Keratinocyte (primary cell): ENCODE data around the gene SCAANT1. TPM values are rescaled to one million over a fixed set of nuclear protein-coding genes. Genes with fewer than 3 reads are reported as not detected.

Experiments
- DNase-seq: peaks from one replicate; pipeline ENCODE4 v3.0.0-alpha.2; 2011; ENCODE audit warnings: low read depth, missing footprints, low spot score
- FAIRE-seq: peaks from 2 replicates; lab custom pipeline; 2011; peaks lifted over from hg19 to GRCh38; lab: Jason Lieb, UNC
- H2AFZ ChIP-seq: 2 replicates; pipeline ENCODE4 v1.6.0; 2012; ENCODE audit warnings: low read length, control low read depth, inconsistent platforms; ENCODE audit not compliant: control insufficient read depth
- H3K27ac ChIP-seq: 2 replicates; pipeline ENCODE4 v1.5.1; 2011; ENCODE audit warnings: low read length; ENCODE audit not compliant: control insufficient read depth, insufficient read depth
- H3K27me3 ChIP-seq: 3 replicates; pipeline ENCODE4 v1.6.0; 2011; ENCODE audit warnings: low read length; ENCODE audit not compliant: control insufficient read depth, insufficient read depth; ENCODE audit errors: extremely low read depth
- H3K36me3 ChIP-seq, 2 experiments: 2 replicates in 1 of 2; 3 replicates in 1 of 2; pipeline ENCODE4 v1.5.1; 2011; ENCODE audit warnings: low read length in 2 of 2, mild to moderate bottlenecking in 1 of 2; ENCODE audit not compliant: control insufficient read depth in 2 of 2, insufficient read depth in 2 of 2; ENCODE audit errors: extremely low read depth in 1 of 2
- H3K4me1 ChIP-seq: 3 replicates; pipeline ENCODE4 v1.5.1; 2011; ENCODE audit warnings: low read length; ENCODE audit not compliant: control insufficient read depth, insufficient read depth; ENCODE audit errors: extremely low read depth
- H3K4me2 ChIP-seq: 3 replicates; pipeline ENCODE4 v1.6.0; 2011; ENCODE audit warnings: low read depth, low read length; ENCODE audit not compliant: control insufficient read depth, insufficient read depth; ENCODE audit errors: extremely low read depth
- H3K4me3 ChIP-seq, 3 experiments: fragments of 200-600 bp in 1 of 3; sonication (generic) in 1 of 3; 2 replicates in 2 of 3; 3 replicates in 1 of 3; pipeline ENCODE4 v1.5.1; 2011 to 2016; ENCODE audit warnings: low read length in 3 of 3, mild to moderate bottlenecking in 3 of 3, control low read depth in 2 of 3, inconsistent platforms in 1 of 3, low read depth in 1 of 3, mixed read lengths in 1 of 3, mixed run types in 1 of 3, moderate library complexity in 1 of 3; ENCODE audit not compliant: control insufficient read depth in 2 of 3, insufficient read depth in 2 of 3; ENCODE audit errors: extremely low read depth in 1 of 3
- H3K79me2 ChIP-seq: 2 replicates; pipeline ENCODE4 v1.6.0; 2012; ENCODE audit warnings: low read length; ENCODE audit not compliant: control insufficient read depth, insufficient read depth
- H3K9ac ChIP-seq: 3 replicates; pipeline ENCODE4 v1.6.0; 2011; ENCODE audit warnings: low read length; ENCODE audit not compliant: control insufficient read depth, insufficient read depth; ENCODE audit errors: extremely low read depth
- H3K9me1 ChIP-seq: 3 replicates; pipeline ENCODE4 v1.6.0; 2011; ENCODE audit warnings: low read length; ENCODE audit not compliant: control insufficient read depth, insufficient read depth; ENCODE audit errors: extremely low read depth
- H3K9me3 ChIP-seq: 2 replicates; pipeline ENCODE4 v1.5.1; 2012; ENCODE audit warnings: low read depth, low read length; ENCODE audit not compliant: control insufficient read depth
- H4K20me1 ChIP-seq: 3 replicates; pipeline ENCODE4 v1.6.0; 2011; ENCODE audit warnings: low read length; ENCODE audit not compliant: control insufficient read depth, insufficient read depth; ENCODE audit errors: extremely low read depth
- EZH2 ChIP-seq: IDR thresholded peaks from one replicate; pipeline ENCODE4 v1.6.1; 2012; ENCODE audit warnings: inconsistent platforms, mild to moderate bottlenecking, low read length, moderate library complexity
- dilution Hi-C: fragments of 300-500 bp; cut with MboI; formaldehyde crosslinking; loops from one replicate; pipeline ENCODE4 v1.7.0; 2020; ENCODE audit warnings: low sequenced_read_pairs; ENCODE audit not compliant: extremely low pct_ligation_motif_present
- polyA plus RNA-seq, 5 experiments: library from polyadenylated mRNA; depleted of rRNA in 3 of 5; stranded (reverse) in 3 of 5; stranded (forward) in 1 of 5; unstranded in 1 of 5; fragments of >200 nt; gene quantifications; 1 replicate in 1 of 5; 2 replicates in 3 of 5; 3 replicates in 1 of 5; pipeline versions ENCODE4 v1.2.1 to v1.2.3, GENCODE V29; 2011 to 2012; ENCODE audit warnings: missing spikeins in 2 of 5, low read depth in 1 of 5, low replicate concordance in 1 of 5
- TF ChIP-seq, protein P1 (sequence below), 3 experiments: IDR thresholded peaks in 1 of 3; conservative IDR thresholded peaks in 1 of 3; optimal IDR thresholded peaks in 1 of 3; 2 replicates in 2 of 3; 3 replicates in 1 of 3; pipeline versions ENCODE3 to v1.5.1; 2011; ENCODE audit warnings: low read length in 3 of 3, mild to moderate bottlenecking in 3 of 3, moderate library complexity in 2 of 3, control low read depth in 1 of 3, inconsistent platforms in 1 of 3; ENCODE audit not compliant: insufficient read depth in 2 of 3; ENCODE audit errors: extremely low read depth in 1 of 3

The SCAANT1 gene
- polyA plus RNA-seq, 1 donor (not counting 4 experiments of a cell fraction or from before 2014, with no cell fraction given), result not detected

DNA sequence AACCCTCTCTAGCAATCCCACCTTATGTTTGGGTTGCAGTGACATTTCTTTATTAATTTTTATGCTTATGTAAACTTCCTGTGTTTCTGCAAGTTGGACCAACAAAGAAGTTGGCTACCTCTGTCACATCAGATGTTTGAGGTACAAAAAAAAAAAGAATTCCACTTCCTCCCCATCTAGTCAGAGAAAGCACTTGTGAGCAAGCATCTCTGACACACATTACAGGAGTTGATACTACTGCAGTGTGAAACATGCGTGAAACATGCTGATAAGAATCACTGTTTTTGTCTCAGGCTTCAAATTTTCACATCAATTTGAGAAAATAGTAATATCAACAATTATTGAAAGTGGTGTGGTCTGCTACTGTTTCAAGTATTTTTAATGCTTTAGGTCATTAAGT, 1.3 kb downstream of the SCAANT1 start:
- Histone ChIP-seq H3K9ac (peak overlapping the region; percentile 80), H3K79me2 (peaks cover 14% of the 10 kb centered on the region), H3K27ac (peak overlapping the region; percentile 86), H4K20me1 (no peaks in the 10 kb centered on the region), H3K4me2 (peak overlapping the region; percentile 83), H3K4me1 (peaks cover 28% of the 10 kb centered on the region), H3K9me1 (peaks cover 2% of the 10 kb centered on the region), H3K9me3 (no peaks in the 10 kb centered on the region), H3K27me3 (no peaks in the 10 kb centered on the region), H3K4me3 (peak overlapping the region; percentile 44 to 79 (median 68)), H3K36me3 (peaks cover 3 to 4% of the 10 kb centered on the region in 2 experiments), H2AFZ (no peak overlapping the region)
- DNase-seq, result no peak
- TF ChIP-seq EZH2, result no peak
- TF ChIP-seq, protein P1, sequence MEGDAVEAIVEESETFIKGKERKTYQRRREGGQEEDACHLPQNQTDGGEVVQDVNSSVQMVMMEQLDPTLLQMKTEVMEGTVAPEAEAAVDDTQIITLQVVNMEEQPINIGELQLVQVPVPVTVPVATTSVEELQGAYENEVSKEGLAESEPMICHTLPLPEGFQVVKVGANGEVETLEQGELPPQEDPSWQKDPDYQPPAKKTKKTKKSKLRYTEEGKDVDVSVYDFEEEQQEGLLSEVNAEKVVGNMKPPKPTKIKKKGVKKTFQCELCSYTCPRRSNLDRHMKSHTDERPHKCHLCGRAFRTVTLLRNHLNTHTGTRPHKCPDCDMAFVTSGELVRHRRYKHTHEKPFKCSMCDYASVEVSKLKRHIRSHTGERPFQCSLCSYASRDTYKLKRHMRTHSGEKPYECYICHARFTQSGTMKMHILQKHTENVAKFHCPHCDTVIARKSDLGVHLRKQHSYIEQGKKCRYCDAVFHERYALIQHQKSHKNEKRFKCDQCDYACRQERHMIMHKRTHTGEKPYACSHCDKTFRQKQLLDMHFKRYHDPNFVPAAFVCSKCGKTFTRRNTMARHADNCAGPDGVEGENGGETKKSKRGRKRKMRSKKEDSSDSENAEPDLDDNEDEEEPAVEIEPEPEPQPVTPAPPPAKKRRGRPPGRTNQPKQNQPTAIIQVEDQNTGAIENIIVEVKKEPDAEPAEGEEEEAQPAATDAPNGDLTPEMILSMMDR (optimal IDR thresholded peaks at IDR 0.05 in 1 of 3, IDR thresholded peaks at IDR 0.05 in 1 of 3, conservative IDR thresholded peaks at IDR 0.05 in 1 of 3; ENCODE audit: extremely low read depth in 1 of 3, insufficient read depth in 2 of 3, low read length in 3 of 3), result no peak
- FAIRE-seq, result no peak
- dilution Hi-C loops, result no loop called here

DNA sequence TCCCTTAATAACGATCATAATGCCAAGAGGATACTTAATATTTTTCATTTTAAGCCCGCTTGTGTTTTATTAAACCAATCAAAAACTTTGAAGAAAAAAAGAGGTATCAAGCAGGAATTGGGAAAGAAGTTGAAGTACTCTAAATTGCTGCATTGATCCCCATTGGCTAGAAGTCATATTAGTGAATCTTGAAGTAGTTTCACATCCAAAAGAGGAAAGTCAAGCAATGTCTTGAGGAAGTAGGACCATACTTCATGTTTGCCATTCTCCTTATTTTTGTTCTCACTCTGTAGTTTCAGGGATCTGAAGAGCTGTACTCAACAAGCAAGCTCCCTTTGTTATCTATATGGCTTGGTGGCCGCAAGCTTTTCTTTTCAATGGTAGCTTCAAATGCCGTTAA, 2.2 kb downstream of the SCAANT1 start:
- TF ChIP-seq, protein P1 (optimal IDR thresholded peaks at IDR 0.05 in 1 of 3, IDR thresholded peaks at IDR 0.05 in 1 of 3, conservative IDR thresholded peaks at IDR 0.05 in 1 of 3; ENCODE audit: extremely low read depth in 1 of 3, insufficient read depth in 2 of 3, low read length in 3 of 3), result no peak
- TF ChIP-seq EZH2, result no peak
- dilution Hi-C loops, result no loop called here
- Histone ChIP-seq H3K4me3 (no peak overlapping the region), H3K9ac (no peak overlapping the region), H3K79me2 (peaks cover 13% of the 10 kb centered on the region), H3K9me3 (no peaks in the 10 kb centered on the region), H2AFZ (no peak overlapping the region), H3K4me1 (peaks cover 31% of the 10 kb centered on the region), H3K27me3 (no peaks in the 10 kb centered on the region), H3K27ac (no peak overlapping the region), H3K36me3 (peaks cover 0 to 3% of the 10 kb centered on the region in 2 experiments), H3K4me2 (no peak overlapping the region), H4K20me1 (no peaks in the 10 kb centered on the region), H3K9me1 (peaks cover 2% of the 10 kb centered on the region)
- FAIRE-seq (no peak), DNase-seq (no peak)
